ENCODE results near the gene SPINK4. TPM values are rescaled to one million over a fixed set of nuclear protein-coding genes. Genes with fewer than 3 reads are reported as not detected.

Gene SPINK4
- total RNA-seq, 1 experiment from 2014 or later, result not detected

- ChIA-PET CTCF (no interaction called here), POLR2A (no interaction called here)
- no peak overlapping the region for H3K27ac Mint-ChIP-seq
- H3K9me3 Mint-ChIP-seq, result no peaks in the 10 kb centered on the region
- no peak overlapping the region for H3K4me3 Mint-ChIP-seq
- peaks cover 43% of the 10 kb centered on the region for H3K36me3 Mint-ChIP-seq
- no peak for TF ChIP-seq MYBL2 (CRISPR knock-in tag; IDR thresholded peaks at IDR 0.05)
- no peak for TF ChIP-seq MXD4 (CRISPR knock-in tag; IDR thresholded peaks at IDR 0.05; ENCODE audit: borderline replicate concordance)
- TF ChIP-seq FOXK1 (CRISPR knock-in tag; IDR thresholded peaks at IDR 0.05), result no peak
- TF ChIP-seq IRF2 (CRISPR knock-in tag; IDR thresholded peaks at IDR 0.05; ENCODE audit: borderline replicate concordance, low read depth), result no peak
- TF ChIP-seq ZNF232 (CRISPR knock-in tag; IDR thresholded peaks at IDR 0.05), result no peak
- no peak for TF ChIP-seq GTF2I (CRISPR knock-in tag; conservative IDR thresholded peaks at IDR 0.05)
- no peak for TF ChIP-seq ZNF263 (CRISPR knock-in tag; IDR thresholded peaks at IDR 0.05; ENCODE audit: low read depth)
- H3K27me3 Mint-ChIP-seq (ENCODE audit: low read depth), result no peaks in the 10 kb centered on the region
- ATAC-seq (no peak), DNase-seq (ENCODE audit: low spot score) (no peak)
- H3K4me1 Mint-ChIP-seq, result peaks cover 4% of the 10 kb centered on the region; the same call in 1 of the 2 replicates
These were observed 30.2 kb downstream of the SPINK4 start for GRCh38 chr9:33270146-33270545.

- TF ChIP-seq SOX15 (CRISPR knock-in tag; IDR thresholded peaks at IDR 0.05) (no peak), SP1 (CRISPR knock-in tag; conservative IDR thresholded peaks at IDR 0.05) (no peak), AFF4 (CRISPR knock-in tag; IDR thresholded peaks at IDR 0.05; ENCODE audit: borderline replicate concordance) (no peak), ZBTB43 (CRISPR knock-in tag; IDR thresholded peaks at IDR 0.05) (no peak), USF1 (CRISPR knock-in tag; IDR thresholded peaks at IDR 0.05) (no peak), TP53 (CRISPR knock-in tag; IDR thresholded peaks at IDR 0.05) (no peak), NR3C1 (CRISPR knock-in tag; conservative IDR thresholded peaks at IDR 0.05; ENCODE audit: low read depth) (no peak), GTF2I (CRISPR knock-in tag; conservative IDR thresholded peaks at IDR 0.05) (no peak), FOXP1 (CRISPR knock-in tag; IDR thresholded peaks at IDR 0.05; ENCODE audit: borderline replicate concordance) (no peak)
- H3K4me3 Mint-ChIP-seq, result no peak overlapping the region
- ChIA-PET POLR2A (no interaction called here), CTCF (no interaction called here)
- no peaks in the 10 kb centered on the region for H3K9me3 Mint-ChIP-seq
- no peaks in the 10 kb centered on the region for H3K4me1 Mint-ChIP-seq
- H3K27me3 Mint-ChIP-seq (ENCODE audit: low read depth), result no peaks in the 10 kb centered on the region
- H3K36me3 Mint-ChIP-seq, result peaks cover 49% of the 10 kb centered on the region
- no peak overlapping the region for H3K27ac Mint-ChIP-seq
- no peak for ATAC-seq
- DNase-seq (ENCODE audit: low spot score), result no peak
These were observed 32.1 kb downstream of the SPINK4 start for GRCh38 chr9:33272061-33272460.

GRCh38 chr9:33273266-33273971 lies 33.5 kb downstream of the SPINK4 start:
- no peak for DNase-seq (ENCODE audit: low spot score)
- ChIA-PET CTCF (no interaction called here), POLR2A (interaction anchor here (1.0 kb wide), 1 partner anchor 13 kb away, joined by 4 read pairs; no protein-coding TSS in a partner anchor)
- Mint-ChIP-seq H3K4me3 (no peak overlapping the region), H3K36me3 (peaks cover 58% of the 10 kb centered on the region), H3K4me1 (no peaks in the 10 kb centered on the region), H3K9me3 (no peaks in the 10 kb centered on the region), H3K27me3 (ENCODE audit: low read depth) (no peaks in the 10 kb centered on the region), H3K27ac (no peak overlapping the region)
- ATAC-seq, result no peak
- TF ChIP-seq ZSCAN18 (CRISPR knock-in tag; IDR thresholded peaks at IDR 0.05) (no peak), NFATC4 (CRISPR knock-in tag; IDR thresholded peaks at IDR 0.05) (no peak), SMAD4 (CRISPR knock-in tag; IDR thresholded peaks at IDR 0.05) (no peak), TP53 (CRISPR knock-in tag; IDR thresholded peaks at IDR 0.05) (no peak), ZNF425 (CRISPR knock-in tag; conservative IDR thresholded peaks at IDR 0.05) (no peak)
